Islet of Langerhans (tissue), 1 donor: ENCODE results near the gene RAB7B.

Experiments
- FAIRE-seq: peaks from one replicate; lab custom pipeline; 2011; peaks lifted over from hg19 to GRCh38; lab: Jason Lieb, UNC

The RAB7B gene

GRCh38 chr1:205973377-205974232 is 29.6 kb downstream of the RAB7B start:
- FAIRE-seq = no peak

- no peak for FAIRE-seq
These were observed 30.6 kb downstream of the RAB7B start for GRCh38 chr1:205972491-205973168.

- no peak for FAIRE-seq
These were observed 31.1 kb downstream of the RAB7B start for GRCh38 chr1:205972081-205972480.

DNA sequence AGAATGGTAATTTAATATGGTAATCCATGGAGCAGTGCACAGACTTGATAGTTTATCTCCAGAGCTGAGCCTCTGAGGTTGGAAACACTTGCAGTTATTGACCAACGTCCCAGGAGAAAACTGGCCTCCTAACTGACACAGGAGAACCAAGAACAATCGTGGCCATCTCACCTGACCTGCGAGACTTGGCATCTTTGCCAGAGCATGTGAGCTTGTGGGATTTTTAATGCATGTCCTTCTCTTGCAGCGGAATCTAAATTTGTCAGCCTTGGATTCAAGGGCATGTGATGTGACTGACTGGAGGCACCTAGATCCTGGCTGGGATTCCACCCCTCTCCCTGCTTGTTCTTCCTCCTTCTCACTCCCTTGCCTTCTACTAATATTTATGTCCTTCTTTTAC is 32.1 kb downstream of the RAB7B start:
- no peak for FAIRE-seq

DNA sequence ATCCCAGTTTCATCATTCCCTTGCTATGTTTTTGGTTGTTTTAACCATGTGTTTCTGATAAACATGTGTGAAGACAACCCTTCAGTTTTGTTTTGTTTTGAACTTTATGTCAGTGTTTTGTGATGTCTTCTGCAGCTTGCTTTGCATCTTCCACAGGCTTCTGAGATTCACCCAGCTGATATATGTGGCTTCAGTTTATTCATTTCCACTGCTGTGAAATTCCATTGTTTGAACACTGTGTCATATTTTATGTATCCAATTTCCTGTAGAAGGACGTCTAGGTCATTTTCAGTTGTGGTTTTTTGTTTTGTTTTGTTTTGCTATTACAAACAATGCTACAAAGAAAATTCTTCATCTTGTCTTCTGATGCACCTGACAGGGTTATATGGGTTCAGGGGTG is 32.7 kb downstream of the RAB7B start:
- no peak for FAIRE-seq

DNA sequence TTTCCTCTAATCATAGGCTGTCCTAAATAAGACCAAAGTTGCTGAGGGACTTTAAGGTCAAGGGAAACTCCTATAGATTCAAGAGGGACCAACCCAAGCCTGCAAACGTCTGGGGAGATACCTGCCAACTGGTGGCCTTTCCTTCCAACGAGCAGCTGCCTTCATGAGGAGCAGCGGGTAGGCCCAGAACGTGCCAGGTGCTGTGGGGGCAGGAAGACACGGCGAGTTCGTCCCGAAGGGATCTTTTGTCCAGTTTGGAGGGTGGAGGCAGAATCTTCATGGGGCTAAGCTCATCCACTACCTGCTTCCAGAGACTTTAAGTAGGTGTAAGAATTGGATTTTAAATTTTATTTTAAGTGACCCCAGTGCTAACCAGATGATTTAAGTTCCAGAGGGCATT is 34.0 kb downstream of the RAB7B start:
- FAIRE-seq = no peak

- no peak for FAIRE-seq
These were observed 35.5 kb downstream of the RAB7B start for GRCh38 chr1:205967554-205968335.

DNA sequence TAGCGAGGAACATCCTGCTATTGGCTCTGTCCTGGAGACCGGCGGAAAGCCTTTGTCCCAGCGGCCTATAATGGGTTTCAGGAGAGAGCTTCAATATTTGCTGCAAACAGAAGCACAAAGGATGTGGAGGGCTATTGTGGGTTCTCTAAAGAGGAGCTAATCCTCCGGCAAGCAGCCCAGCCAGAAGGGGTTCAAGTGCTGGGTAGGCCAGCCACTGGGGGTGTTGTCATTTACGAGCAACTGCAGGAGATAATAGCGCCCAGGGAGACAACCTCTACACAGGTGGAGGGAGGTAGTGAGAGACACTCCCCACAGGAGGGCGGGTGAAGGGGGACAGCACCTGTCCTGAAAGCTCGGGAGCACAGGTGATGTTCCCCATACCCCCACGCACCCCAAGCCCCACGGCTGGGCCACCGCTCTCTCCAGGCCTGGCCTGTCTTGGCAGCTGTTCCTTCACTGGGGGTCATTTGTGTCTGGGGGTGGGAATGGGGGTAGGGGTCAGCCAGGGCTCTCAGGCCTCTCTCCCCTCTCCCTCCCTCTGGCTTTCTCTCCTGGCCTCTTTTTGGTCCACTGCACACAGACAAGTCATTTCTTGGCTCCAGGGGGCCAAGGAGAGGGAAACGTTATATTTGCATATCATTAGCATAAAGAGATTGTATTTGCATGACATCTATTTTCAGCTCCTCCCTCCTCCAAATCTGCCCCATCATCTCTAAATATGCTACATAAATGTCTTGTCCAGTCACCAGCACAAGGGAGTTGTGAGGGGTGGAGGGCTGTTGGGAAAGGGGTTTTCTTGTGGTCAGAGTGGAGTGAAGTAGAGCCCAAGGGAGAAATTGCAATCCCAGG is 37.9 kb downstream of the RAB7B start:
- FAIRE-seq = no peak

- no peak for FAIRE-seq
These were observed 39.6 kb downstream of the RAB7B start for GRCh38 chr1:205963352-205964155.

GRCh38 chr1:205962821-205963221 is 40.4 kb downstream of the RAB7B start:
- FAIRE-seq = no peak

GRCh38 chr1:205961991-205962820 is 41.0 kb downstream of the RAB7B start:
- FAIRE-seq = no peak

- FAIRE-seq = no peak
These were observed 41.8 kb downstream of the RAB7B start for GRCh38 chr1:205961405-205961804.

- FAIRE-seq = no peak
These were observed 43.4 kb downstream of the RAB7B start for GRCh38 chr1:205959789-205960188.

- no peak for FAIRE-seq
These were observed 47.7 kb downstream of the RAB7B start for GRCh38 chr1:205955499-205955898.

DNA sequence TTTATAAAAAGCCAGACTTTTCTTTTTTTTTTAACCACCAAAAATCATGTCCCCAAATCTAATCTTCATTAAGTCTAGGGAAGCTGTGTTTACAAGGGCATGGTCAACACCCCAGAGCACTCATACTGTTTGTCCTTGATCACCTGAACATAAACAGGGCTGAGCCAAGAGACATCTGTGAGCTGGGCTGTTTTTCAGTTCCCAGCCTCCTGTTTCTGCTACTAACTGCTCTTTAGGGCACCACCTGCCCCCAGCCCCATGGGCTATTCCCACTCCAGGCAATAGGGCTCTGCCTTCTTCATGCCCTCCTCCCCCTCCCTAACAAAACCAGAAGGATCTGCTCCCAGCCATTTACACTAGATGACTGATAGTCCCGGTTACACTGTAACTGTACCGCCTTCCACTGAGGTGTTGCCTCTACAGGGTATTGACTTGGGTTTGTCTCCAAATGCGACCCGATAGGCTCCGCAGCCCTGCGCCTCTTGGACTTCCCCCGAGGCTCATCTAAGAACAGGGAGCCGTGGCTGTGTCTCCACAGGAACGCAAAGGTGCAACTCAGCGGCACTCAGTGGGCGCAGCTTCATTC is 48.3 kb downstream of the RAB7B start:
- FAIRE-seq = no peak

GRCh38 chr1:205951746-205952145 is 51.4 kb downstream of the RAB7B start:
- no peak for FAIRE-seq

DNA sequence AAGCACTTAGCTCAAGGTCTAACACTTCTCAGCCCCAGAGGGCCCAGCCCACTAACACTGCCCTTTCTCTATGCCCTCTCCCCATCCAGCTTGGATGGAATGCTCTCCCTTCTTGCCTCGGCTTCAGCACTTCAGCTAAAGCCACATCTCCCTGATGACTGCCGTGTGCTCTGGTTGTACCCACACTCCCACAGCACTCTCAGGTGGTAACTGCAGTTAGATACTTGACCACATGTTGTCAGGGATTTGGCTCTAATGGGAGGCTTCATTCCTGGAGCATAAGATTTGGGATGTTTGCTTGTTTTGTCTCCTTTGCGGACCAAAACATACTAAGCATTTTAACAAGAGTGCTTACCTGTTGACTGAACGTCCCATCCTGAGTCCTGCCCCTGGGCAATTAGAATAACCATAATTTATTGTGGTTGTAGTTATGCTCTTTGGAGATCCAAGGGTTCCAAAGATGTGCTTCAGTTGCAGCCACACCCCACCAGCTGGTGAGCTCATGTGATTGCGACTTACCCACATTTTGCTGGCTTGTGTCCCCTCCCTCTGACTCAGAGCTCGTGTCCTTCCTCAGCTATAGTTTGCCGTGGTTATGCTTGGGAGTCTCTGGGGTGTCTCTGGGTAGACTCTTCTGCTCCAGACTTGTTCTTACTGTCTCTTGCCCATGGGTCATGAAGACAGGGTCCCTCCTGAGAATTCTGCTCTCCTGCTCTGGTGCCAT is 52.2 kb downstream of the RAB7B start:
- no peak for FAIRE-seq

- FAIRE-seq = no peak
These were observed 52.9 kb downstream of the RAB7B start for GRCh38 chr1:205950280-205950679.

DNA sequence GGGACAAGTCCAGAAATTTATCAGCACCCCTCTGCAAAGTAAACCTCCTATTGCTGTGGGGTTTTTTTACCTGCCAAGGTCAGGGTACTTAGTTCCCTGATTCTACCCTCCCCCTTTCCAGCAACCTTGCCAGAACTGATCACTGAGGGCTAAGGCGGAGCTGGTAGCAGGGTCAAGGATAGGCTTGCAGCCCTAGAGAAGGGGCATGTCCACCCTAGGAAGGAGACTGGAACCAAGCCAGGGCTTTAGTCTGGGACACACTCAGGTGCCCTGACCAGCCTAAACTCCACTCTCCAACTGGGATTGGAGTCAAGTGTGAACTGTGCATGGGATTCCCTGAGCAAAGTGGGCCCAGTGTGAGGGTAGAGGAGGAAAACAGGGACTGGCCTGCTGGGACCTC is 53.4 kb downstream of the RAB7B start:
- FAIRE-seq = no peak
